HepG2 (cell line): ENCODE data around the gene UBE2C. TPM values are rescaled to one million over a fixed set of nuclear protein-coding genes. Genes with fewer than 3 reads are reported as not detected.

Experiments
- ARID2 ChIP-seq: sonication (generic); formaldehyde crosslinking; IDR thresholded peaks from 2 replicates; pipeline ENCODE4 v1.8.1; 2022; ENCODE audit warnings: mild to moderate bottlenecking, missing genetic modification reagents, borderline replicate concordance
- ETV5 ChIP-seq: IDR thresholded peaks from 2 replicates; pipeline ENCODE4 v1.6.1; 2018; ENCODE audit warnings: missing biosample characterization, missing genetic modification reagents, inconsistent platforms, borderline replicate concordance
- ETV6 ChIP-seq: sonication (generic); formaldehyde crosslinking; conservative IDR thresholded peaks from 2 replicates; pipeline ENCODE4 v1.4.0; 2020; ENCODE audit warnings: missing genetic modification reagents
- FOXP1 ChIP-seq, 2 experiments: fragments of 450-650 bp in 1 of 2; IDR thresholded peaks; 2 replicates each; pipeline ENCODE4 v1.6.1; 2017 to 2018; ENCODE audit warnings: antibody characterized with exemption in 1 of 2
- HOXA7 ChIP-seq: sonication (generic); formaldehyde crosslinking; IDR thresholded peaks from 2 replicates; pipeline ENCODE4 v1.8.1; 2022; ENCODE audit warnings: mild to moderate bottlenecking, missing genetic modification reagents, moderate library complexity
- JUND ChIP-seq: sonication (generic); formaldehyde crosslinking; IDR thresholded peaks from 2 replicates; pipeline ENCODE4 v1.8.0; 2022; ENCODE audit warnings: mild to moderate bottlenecking, missing genetic modification reagents
- PHF21A ChIP-seq: sonication (generic); formaldehyde crosslinking; IDR thresholded peaks from 2 replicates; pipeline ENCODE4 v1.5.0; 2020; ENCODE audit warnings: mild to moderate bottlenecking, missing genetic modification reagents
- SIN3B ChIP-seq: fragments of 150-350 bp; IDR thresholded peaks from 2 replicates; pipeline ENCODE4 v1.6.1; 2014; ENCODE audit warnings: low read length
- SNAPC2 ChIP-seq: sonication (generic); formaldehyde crosslinking; IDR thresholded peaks from 2 replicates; pipeline ENCODE4 v1.8.1; 2022; ENCODE audit warnings: mild to moderate bottlenecking, missing genetic modification reagents
- TFDP1 ChIP-seq: IDR thresholded peaks from 2 replicates; pipeline ENCODE4 v1.6.1; 2016; ENCODE audit warnings: missing compliant biosample characterization, missing genetic modification reagents, borderline replicate concordance
- ZFP62 ChIP-seq: sonication (generic); formaldehyde crosslinking; IDR thresholded peaks from 2 replicates; pipeline ENCODE4 v1.4.0; 2020; ENCODE audit warnings: missing genetic modification reagents
- ZNF160 ChIP-seq: sonication (generic); formaldehyde crosslinking; IDR thresholded peaks from 2 replicates; pipeline ENCODE4 v1.8.0; 2022; ENCODE audit warnings: mild to moderate bottlenecking, inconsistent platforms, missing genetic modification reagents
- ZNF496 ChIP-seq: sonication (generic); formaldehyde crosslinking; IDR thresholded peaks from 2 replicates; pipeline ENCODE4 v1.8.1; 2023; ENCODE audit warnings: mild to moderate bottlenecking, moderate library complexity, missing genetic modification reagents; ENCODE audit not compliant: insufficient replicate concordance
- ZNF567 ChIP-seq: sonication (generic); formaldehyde crosslinking; IDR thresholded peaks from 2 replicates; pipeline ENCODE4 v1.8.1; 2023; ENCODE audit warnings: mild to moderate bottlenecking, missing genetic modification reagents, borderline replicate concordance
- ZNF576 ChIP-seq: sonication (generic); formaldehyde crosslinking; IDR thresholded peaks from 2 replicates; pipeline ENCODE4 v1.4.0; 2020; ENCODE audit warnings: mild to moderate bottlenecking, missing genetic modification reagents
- ZNF724P ChIP-seq: sonication (generic); formaldehyde crosslinking; IDR thresholded peaks from 2 replicates; pipeline ENCODE4 v1.8.0; 2022; ENCODE audit warnings: missing genetic modification reagents, borderline replicate concordance
- ZNF776 ChIP-seq: sonication (generic); formaldehyde crosslinking; IDR thresholded peaks from 2 replicates; pipeline ENCODE4 v1.4.0; 2020; ENCODE audit warnings: mild to moderate bottlenecking, missing genetic modification reagents
- ZNF782 ChIP-seq: sonication (generic); formaldehyde crosslinking; IDR thresholded peaks from 2 replicates; pipeline ENCODE4 v1.4.0; 2020; ENCODE audit warnings: missing genetic modification reagents, mild to moderate bottlenecking, borderline replicate concordance
- ZNF788 ChIP-seq: sonication (generic); formaldehyde crosslinking; IDR thresholded peaks from 2 replicates; pipeline ENCODE4 v1.5.0; 2020; ENCODE audit warnings: mild to moderate bottlenecking, missing genetic modification reagents, borderline replicate concordance
- ZNF816 ChIP-seq: sonication (generic); formaldehyde crosslinking; IDR thresholded peaks from 2 replicates; pipeline ENCODE4 v1.8.0; 2022; ENCODE audit warnings: missing genetic modification reagents, mild to moderate bottlenecking, borderline replicate concordance
- ZNF891 ChIP-seq: sonication (generic); formaldehyde crosslinking; IDR thresholded peaks from 2 replicates; pipeline ENCODE4 v1.5.0; 2020; ENCODE audit warnings: mild to moderate bottlenecking, missing genetic modification reagents
- polyA plus RNA-seq, 8 experiments: library from polyadenylated mRNA; depleted of rRNA in 3 of 8; stranded (reverse) in 7 of 8; unstranded in 1 of 8; fragments of >200 nt; fragmentation: Illumina TruSeq in 4 of 8; extraction: Trizol in 4 of 8; gene quantifications; 2 replicates each; pipeline versions ENCODE4 v1.2.1 to v1.2.3, GENCODE V29; 2011 to 2016; ENCODE audit warnings: low read depth in 4 of 8, missing spikeins in 1 of 8, mixed read lengths in 1 of 8; ENCODE audit not compliant: insufficient read depth in 1 of 8
- total RNA-seq, 5 experiments: library from RNA; depleted of rRNA; stranded (reverse); fragments of >200 nt; fragmentation: Illumina TruSeq; extraction: Trizol; gene quantifications; 2 replicates each; pipeline ENCODE4 v1.2.3, GENCODE V29; 2016; ENCODE audit warnings: low read depth in 1 of 5
- TF ChIP-seq, protein P1 (sequence below): sonication (generic); formaldehyde crosslinking; IDR thresholded peaks from 2 replicates; pipeline ENCODE4 v1.8.0; 2022; ENCODE audit warnings: mild to moderate bottlenecking, missing genetic modification reagents; ENCODE audit not compliant: insufficient replicate concordance
- TF ChIP-seq, protein P2 (sequence below): sonication (generic); formaldehyde crosslinking; IDR thresholded peaks from 2 replicates; pipeline ENCODE4 v1.8.0; 2022; ENCODE audit warnings: low read depth, missing genetic modification reagents
- TF ChIP-seq, protein P3 (sequence below): sonication (generic); formaldehyde crosslinking; IDR thresholded peaks from 2 replicates; pipeline ENCODE4 v1.5.0; 2020; ENCODE audit warnings: missing genetic modification reagents

The UBE2C gene
- total and polyA plus RNA-seq, 2 of the 13 experiments (the other 11 are each of a cell fraction or from before 2014, with no cell fraction given) = 100 to 123 TPM

GRCh38 chr20:45812157-45813005 is at the start of gene UBE2C (continued):
- 0 out of 2 replicates have a peak, but pooled peaks have one; percentile 32 for TF ChIP-seq JUND (CRISPR knock-in tag)
- TF ChIP-seq ZNF816 (CRISPR knock-in tag) = peak; percentile 75; the same call in 1 of the 2 replicates
- TF ChIP-seq SNAPC2 (CRISPR knock-in tag) = peak; percentile 83
- TF ChIP-seq ZNF776 = peak; percentile 64; the same call in 1 of the 2 replicates
- no peak; the same call in 1 of the 2 replicates for TF ChIP-seq ZNF724P (CRISPR knock-in tag)
- TF ChIP-seq ARID2 (CRISPR knock-in tag) = peak; percentile 81; the same call in 1 of the 2 replicates
- TF ChIP-seq ETV5 (CRISPR knock-in tag) = no peak
- peak; percentile 98 for TF ChIP-seq TFDP1 (CRISPR knock-in tag)
- peak; percentile 94 for TF ChIP-seq SIN3B
- peak; percentile 51; the same call in 1 of the 2 replicates for TF ChIP-seq ZNF788 (CRISPR knock-in tag)
- TF ChIP-seq ZNF160 = peak; percentile 81
- TF ChIP-seq, protein P1, sequence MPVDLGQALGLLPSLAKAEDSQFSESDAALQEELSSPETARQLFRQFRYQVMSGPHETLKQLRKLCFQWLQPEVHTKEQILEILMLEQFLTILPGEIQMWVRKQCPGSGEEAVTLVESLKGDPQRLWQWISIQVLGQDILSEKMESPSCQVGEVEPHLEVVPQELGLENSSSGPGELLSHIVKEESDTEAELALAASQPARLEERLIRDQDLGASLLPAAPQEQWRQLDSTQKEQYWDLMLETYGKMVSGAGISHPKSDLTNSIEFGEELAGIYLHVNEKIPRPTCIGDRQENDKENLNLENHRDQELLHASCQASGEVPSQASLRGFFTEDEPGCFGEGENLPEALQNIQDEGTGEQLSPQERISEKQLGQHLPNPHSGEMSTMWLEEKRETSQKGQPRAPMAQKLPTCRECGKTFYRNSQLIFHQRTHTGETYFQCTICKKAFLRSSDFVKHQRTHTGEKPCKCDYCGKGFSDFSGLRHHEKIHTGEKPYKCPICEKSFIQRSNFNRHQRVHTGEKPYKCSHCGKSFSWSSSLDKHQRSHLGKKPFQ (CRISPR knock-in tag) = no peak
- peak; percentile 20; the same call in 1 of the 2 replicates for TF ChIP-seq ETV6 (CRISPR knock-in tag)
- TF ChIP-seq HOXA7 = peak; percentile 22; the same call in 1 of the 2 replicates
- peak; percentile 22; the same call in 1 of the 2 replicates for TF ChIP-seq ZNF782 (CRISPR knock-in tag)
- TF ChIP-seq ZNF891 (CRISPR knock-in tag) = peak; percentile 64; the same call in 1 of the 2 replicates
- TF ChIP-seq ZNF567 (CRISPR knock-in tag) = peak; percentile 49; the same call in 1 of the 2 replicates
- TF ChIP-seq ZNF576 (CRISPR knock-in tag) = no peak
- no peak for TF ChIP-seq ZFP62 (CRISPR knock-in tag)
- no peak for TF ChIP-seq FOXP1 (IDR thresholded peaks at IDR 0.05)
- TF ChIP-seq FOXP1 (CRISPR knock-in tag; IDR thresholded peaks at IDR 0.05) = no peak
- TF ChIP-seq ZNF496 (CRISPR knock-in tag) = no peak
- TF ChIP-seq, protein P2, sequence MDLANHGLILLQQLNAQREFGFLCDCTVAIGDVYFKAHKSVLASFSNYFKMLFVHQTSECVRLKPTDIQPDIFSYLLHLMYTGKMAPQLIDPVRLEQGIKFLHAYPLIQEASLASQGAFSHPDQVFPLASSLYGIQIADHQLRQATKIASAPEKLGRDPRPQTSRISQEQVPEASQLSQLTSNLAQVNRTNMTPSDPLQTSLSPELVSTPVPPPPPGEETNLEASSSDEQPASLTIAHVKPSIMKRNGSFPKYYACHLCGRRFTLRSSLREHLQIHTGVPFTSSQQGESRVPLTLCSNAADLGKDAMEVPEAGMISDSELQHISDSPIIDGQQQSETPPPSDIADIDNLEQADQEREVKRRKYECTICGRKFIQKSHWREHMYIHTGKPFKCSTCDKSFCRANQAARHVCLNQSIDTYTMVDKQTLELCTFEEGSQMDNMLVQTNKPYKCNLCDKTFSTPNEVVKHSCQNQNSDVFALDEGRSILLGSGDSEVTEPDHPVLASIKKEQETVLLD (CRISPR knock-in tag) = peak; percentile 66; the same call in 1 of the 2 replicates
- TF ChIP-seq, protein P3, sequence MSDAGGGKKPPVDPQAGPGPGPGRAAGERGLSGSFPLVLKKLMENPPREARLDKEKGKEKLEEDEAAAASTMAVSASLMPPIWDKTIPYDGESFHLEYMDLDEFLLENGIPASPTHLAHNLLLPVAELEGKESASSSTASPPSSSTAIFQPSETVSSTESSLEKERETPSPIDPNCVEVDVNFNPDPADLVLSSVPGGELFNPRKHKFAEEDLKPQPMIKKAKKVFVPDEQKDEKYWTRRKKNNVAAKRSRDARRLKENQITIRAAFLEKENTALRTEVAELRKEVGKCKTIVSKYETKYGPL (CRISPR knock-in tag) = no peak
- TF ChIP-seq PHF21A (CRISPR knock-in tag) = 0 out of 2 replicates have a peak, but pooled peaks have one; percentile 3
